Activated CD4-positive, alpha-beta T cell treated with anti-CD3 and anti-CD28 coated beads for 1 hour (primary cell): ENCODE results near the gene GLIPR2.
"Not testable (repeated sequence)": the region's sequence is repeated elsewhere in the genome, so short reads cannot be mapped to it uniquely, and the experiment has no call there.

Source experiments
- DNase-seq: peaks from one replicate; pipeline ENCODE4 v3.0.0-alpha.2; 2020

Gene GLIPR2

GRCh38 chr9:36125062-36125855 is 11.3 kb upstream of the GLIPR2 start:
- no peak for DNase-seq

GRCh38 chr9:36126016-36126730 is 10.4 kb upstream of the GLIPR2 start:
- no peak for DNase-seq

GRCh38 chr9:36127652-36128244 is 8.8 kb upstream of the GLIPR2 start:
- no peak for DNase-seq

GRCh38 chr9:36128349-36128748 is 8.2 kb upstream of the GLIPR2 start:
- DNase-seq = no peak

GRCh38 chr9:36129139-36129538 is 7.4 kb upstream of the GLIPR2 start:
- DNase-seq = no peak

GRCh38 chr9:36131666-36132065 is 4.9 kb upstream of the GLIPR2 start:
- not testable (repeated sequence) for DNase-seq

- DNase-seq = no peak
Measured at GRCh38 chr9:36132086-36132485, 4.4 kb upstream of the GLIPR2 start.

GRCh38 chr9:36134761-36135505 is 1.6 kb upstream of the GLIPR2 start:
- no peak for DNase-seq

GRCh38 chr9:36135741-36136271 is 727 bp upstream of the GLIPR2 start:
- no peak for DNase-seq

GRCh38 chr9:36136894-36137391 is 410 bp downstream of the GLIPR2 start:
- DNase-seq = no peak

- DNase-seq = no peak
Measured at GRCh38 chr9:36137392-36138004, 965 bp downstream of the GLIPR2 start.

GRCh38 chr9:36138496-36138895 is 2.0 kb downstream of the GLIPR2 start:
- DNase-seq = no peak

GRCh38 chr9:36138901-36139300 is 2.4 kb downstream of the GLIPR2 start:
- DNase-seq = no peak

- DNase-seq = no peak
Measured at GRCh38 chr9:36140086-36141084, 3.9 kb downstream of the GLIPR2 start.

GRCh38 chr9:36141288-36141687 is 4.8 kb downstream of the GLIPR2 start:
- DNase-seq = no peak

GRCh38 chr9:36141761-36142160 is 5.2 kb downstream of the GLIPR2 start:
- no peak for DNase-seq

GRCh38 chr9:36142510-36143244 is 6.1 kb downstream of the GLIPR2 start:
- DNase-seq = no peak

- no peak for DNase-seq
Measured at GRCh38 chr9:36143245-36143641, 6.7 kb downstream of the GLIPR2 start.

- DNase-seq = no peak
Measured at GRCh38 chr9:36144309-36145232, 8.0 kb downstream of the GLIPR2 start.
